Panc1 (cell line): ENCODE data around the gene TNIP1. TPM values are rescaled to one million over a fixed set of nuclear protein-coding genes. Genes with fewer than 3 reads are reported as not detected.

Source experiments
- ATAC-seq: fragments of 200-7000 bp; cut with Tn5 transposase; 2 replicates; pipeline ENCODE4 v1.9.1; 2020; ENCODE audit warnings: mild to moderate bottlenecking, moderate library complexity
- BruUV-seq: library from RNA; stranded (reverse); fragments of 400-500 nt; replicated peaks from 2 replicates; lab custom pipeline; 2021; lab: Mats Ljungman, UMichigan
- CTCF ChIA-PET: fragments of 300-600 bp; sonication (Branson Sonifier 250); formaldehyde crosslinking; loops from one replicate; lab custom pipeline; 2022; ENCODE audit warnings: antibody characterized with exemption; lab: Charles Lee
- POLR2A ChIA-PET: fragments of 300-600 bp; sonication (Branson Sonifier 250); formaldehyde crosslinking; loops from one replicate; lab custom pipeline; 2022; ENCODE audit warnings: antibody characterized with exemption; lab: Charles Lee
- DNase-seq: peaks from one replicate; pipeline ENCODE4 v3.0.0-alpha.2; 2010; ENCODE audit warnings: low read depth, low spot score
- H3K27ac ChIP-seq: 2 replicates; pipeline ENCODE4 v1.5.1; 2011; ENCODE audit warnings: mild to moderate bottlenecking, low read length, inconsistent platforms
- H3K27me3 ChIP-seq: fragments of 200-500 bp; sonication (Bioruptor generic); 2 replicates; pipeline ENCODE4 v1.6.0; 2014; ENCODE audit warnings: low read length, inconsistent platforms; ENCODE audit not compliant: control insufficient read depth, insufficient read depth
- H3K36me3 ChIP-seq: fragments of 200-500 bp; sonication (Bioruptor generic); 2 replicates; pipeline ENCODE4 v1.5.1; 2014; ENCODE audit warnings: inconsistent platforms, mild to moderate bottlenecking, low read length, moderate library complexity; ENCODE audit not compliant: control insufficient read depth, insufficient read depth
- H3K4me1 ChIP-seq: 2 replicates; pipeline ENCODE4 v1.5.1; 2011; ENCODE audit warnings: inconsistent platforms, mild to moderate bottlenecking, low read length, moderate library complexity; ENCODE audit not compliant: control insufficient read depth, insufficient read depth
- H3K4me3 ChIP-seq, 2 experiments: 2 replicates each; pipeline ENCODE4 v1.5.1; 2011 to 2012; ENCODE audit warnings: low read depth in 2 of 2, low read length in 2 of 2, mild to moderate bottlenecking in 2 of 2, inconsistent platforms in 1 of 2, moderate library complexity in 1 of 2
- H3K9me3 ChIP-seq: fragments of 200-500 bp; sonication (Bioruptor generic); 2 replicates; pipeline ENCODE4 v1.5.1; 2014; ENCODE audit warnings: low read depth, mild to moderate bottlenecking, inconsistent platforms, low read length, moderate library complexity; ENCODE audit not compliant: control insufficient read depth, insufficient read depth
- POLR2AphosphoS5 ChIP-seq: IDR thresholded peaks from 2 replicates; pipeline ENCODE4 v1.6.1; 2012; ENCODE audit warnings: mild to moderate bottlenecking, low read depth, low read length, moderate library complexity
- SIN3A ChIP-seq: IDR thresholded peaks from 2 replicates; pipeline ENCODE4 v1.6.1; 2012; ENCODE audit warnings: low read depth, mild to moderate bottlenecking, low read length, moderate library complexity, borderline replicate concordance; ENCODE audit not compliant: insufficient read depth
- in situ Hi-C: cut with HindIII; loops from 2 replicates; pipeline ENCODE4 v1.10.0; 2016; ENCODE audit warnings: low sequenced_read_pairs, low pct_unique_long_range_greater_than_20kb
- intact Hi-C: fragments of 100-400 bp; cut with micrococcal nuclease; formaldehyde crosslinking; loops from one replicate; pipeline ENCODE4 v1.10.0; 2022; ENCODE audit not compliant: unreplicated experiment
- total RNA-seq: library from RNA; stranded (reverse); gene quantifications from one replicate; pipeline ENCODE4 v1.2.1, GENCODE V29; 2021; ENCODE audit not compliant: unreplicated experiment
- TF ChIP-seq, protein P1 (sequence below): fragments of 450-650 bp; IDR thresholded peaks from 2 replicates; pipeline ENCODE4 v1.5.1; 2017; ENCODE audit warnings: mild to moderate bottlenecking
- TF ChIP-seq, protein P2 (sequence below), 2 experiments: IDR thresholded peaks; 2 replicates each; pipeline ENCODE4 v1.6.1; 2011 to 2012; ENCODE audit warnings: low read depth in 2 of 2, control low read depth in 1 of 2, low read length in 1 of 2, mild to moderate bottlenecking in 1 of 2, moderate library complexity in 1 of 2; ENCODE audit not compliant: insufficient read depth in 1 of 2

The TNIP1 gene
- total RNA-seq, 1 experiment from 2014 or later = 81.9 TPM

DNA sequence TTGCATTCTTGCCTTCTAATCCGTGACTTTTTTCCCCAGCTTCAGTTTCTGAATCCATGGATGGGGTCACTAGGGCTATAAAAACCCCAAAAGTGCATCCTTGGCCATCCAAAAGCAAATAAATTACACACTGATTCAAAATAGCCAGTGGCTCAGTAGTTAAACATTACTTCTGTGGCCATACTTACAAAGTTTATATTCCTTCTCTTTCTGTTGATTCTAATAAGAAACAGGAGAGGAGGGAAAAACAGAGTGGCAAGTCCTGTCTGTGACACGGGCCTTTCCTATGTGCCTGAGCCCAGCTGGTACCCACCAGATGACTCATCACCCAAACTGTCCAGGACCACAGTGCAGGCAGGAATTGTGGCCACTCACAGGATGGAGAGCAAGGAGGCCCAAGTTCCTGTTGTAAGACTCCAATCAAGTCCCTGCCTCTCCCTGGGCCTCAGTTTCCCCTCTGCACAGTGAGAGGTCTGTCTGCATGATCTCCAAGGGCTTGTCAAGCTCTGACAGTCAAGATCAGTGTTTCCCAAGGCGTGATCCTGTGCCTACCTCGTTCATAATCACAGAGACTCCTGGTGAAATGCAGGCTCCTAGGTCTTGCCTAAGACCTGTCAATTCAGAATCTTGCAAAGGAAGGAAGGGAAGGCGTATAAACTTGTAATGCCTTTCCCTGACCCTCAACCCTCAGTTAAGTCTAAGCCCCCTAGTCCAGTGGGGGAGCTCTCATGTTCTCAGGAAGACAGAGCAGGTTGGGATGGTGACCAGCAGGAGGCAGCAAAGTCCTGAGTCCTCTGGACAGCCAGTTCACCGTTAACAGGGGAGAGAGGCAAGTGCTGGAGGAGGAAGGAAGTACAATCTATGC is 29.5 kb downstream of the TNIP1 start:
- no peaks in the 10 kb centered on the region for H3K27me3 ChIP-seq
- TF ChIP-seq, protein P1, sequence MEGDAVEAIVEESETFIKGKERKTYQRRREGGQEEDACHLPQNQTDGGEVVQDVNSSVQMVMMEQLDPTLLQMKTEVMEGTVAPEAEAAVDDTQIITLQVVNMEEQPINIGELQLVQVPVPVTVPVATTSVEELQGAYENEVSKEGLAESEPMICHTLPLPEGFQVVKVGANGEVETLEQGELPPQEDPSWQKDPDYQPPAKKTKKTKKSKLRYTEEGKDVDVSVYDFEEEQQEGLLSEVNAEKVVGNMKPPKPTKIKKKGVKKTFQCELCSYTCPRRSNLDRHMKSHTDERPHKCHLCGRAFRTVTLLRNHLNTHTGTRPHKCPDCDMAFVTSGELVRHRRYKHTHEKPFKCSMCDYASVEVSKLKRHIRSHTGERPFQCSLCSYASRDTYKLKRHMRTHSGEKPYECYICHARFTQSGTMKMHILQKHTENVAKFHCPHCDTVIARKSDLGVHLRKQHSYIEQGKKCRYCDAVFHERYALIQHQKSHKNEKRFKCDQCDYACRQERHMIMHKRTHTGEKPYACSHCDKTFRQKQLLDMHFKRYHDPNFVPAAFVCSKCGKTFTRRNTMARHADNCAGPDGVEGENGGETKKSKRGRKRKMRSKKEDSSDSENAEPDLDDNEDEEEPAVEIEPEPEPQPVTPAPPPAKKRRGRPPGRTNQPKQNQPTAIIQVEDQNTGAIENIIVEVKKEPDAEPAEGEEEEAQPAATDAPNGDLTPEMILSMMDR = peak; percentile 89
- no peak for TF ChIP-seq POLR2AphosphoS5
- no peak overlapping the region for H3K27ac ChIP-seq
- in situ Hi-C loops = no loop called here
- ChIA-PET POLR2A (no interaction called here), CTCF (interaction anchor here (0.6 to 2.1 kb wide), 6 partner anchors 9 to 114 kb away, joined by 3 to 56 read pairs (median 4); no protein-coding TSS in a partner anchor)
- peaks cover 2% of the 10 kb centered on the region; the same call in 1 of the 2 replicates for H3K36me3 ChIP-seq
- no peaks in the 10 kb centered on the region for H3K9me3 ChIP-seq
- H3K4me1 ChIP-seq = no peaks in the 10 kb centered on the region
- no peak for DNase-seq
- intact Hi-C loops = loop anchor here (1.0 to 5.0 kb wide), 2 partner anchors 64 to 116 kb away; no protein-coding TSS in a partner anchor
- ATAC-seq = peak; percentile 91
- no peak overlapping the region for H3K4me3 ChIP-seq
- no TSS peak for BruUV-seq

DNA sequence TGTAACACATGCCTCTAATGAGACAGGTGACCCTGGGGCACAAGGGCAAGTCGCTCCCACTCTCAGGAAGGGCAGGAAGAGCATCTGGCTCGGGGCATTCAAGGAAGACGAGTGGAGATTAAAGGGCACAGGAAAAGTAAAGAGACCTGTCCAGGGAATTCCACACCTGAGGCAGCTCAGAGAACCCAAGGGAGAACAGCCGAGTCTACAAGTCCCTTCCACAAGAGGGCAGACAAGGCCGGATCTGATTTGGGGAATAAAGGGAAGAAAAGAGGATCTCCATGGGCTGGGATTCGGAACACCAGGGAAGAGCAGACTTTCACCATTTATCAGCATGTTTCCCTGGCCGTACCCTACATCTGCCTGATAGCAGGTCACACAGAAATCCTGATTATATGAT is 32.3 kb downstream of the TNIP1 start:
- H3K4me3 ChIP-seq = no peak overlapping the region
- no peak overlapping the region for H3K27ac ChIP-seq
- intact Hi-C loops = no loop called here
- DNase-seq (no peak), ATAC-seq (no peak)
- no peaks in the 10 kb centered on the region; the same call in 1 of the 2 replicates for H3K36me3 ChIP-seq
- TF ChIP-seq SIN3A = no peak
- TF ChIP-seq POLR2AphosphoS5 = no peak
- TF ChIP-seq, protein P1 = peak; percentile 6
- no peaks in the 10 kb centered on the region for H3K9me3 ChIP-seq
- H3K4me1 ChIP-seq = no peaks in the 10 kb centered on the region
- no peaks in the 10 kb centered on the region for H3K27me3 ChIP-seq
- BruUV-seq = no TSS peak
- POLR2A ChIA-PET = interaction anchor here (0.6 kb wide), 1 partner anchor 67 kb away, joined by 3 read pairs; no protein-coding TSS in a partner anchor
- in situ Hi-C loops = no loop called here
- CTCF ChIA-PET = interaction anchor here (1.6 to 2.5 kb wide), 2 partner anchors 67 to 69 kb away, joined by 4 to 20 read pairs; no protein-coding TSS in a partner anchor

DNA sequence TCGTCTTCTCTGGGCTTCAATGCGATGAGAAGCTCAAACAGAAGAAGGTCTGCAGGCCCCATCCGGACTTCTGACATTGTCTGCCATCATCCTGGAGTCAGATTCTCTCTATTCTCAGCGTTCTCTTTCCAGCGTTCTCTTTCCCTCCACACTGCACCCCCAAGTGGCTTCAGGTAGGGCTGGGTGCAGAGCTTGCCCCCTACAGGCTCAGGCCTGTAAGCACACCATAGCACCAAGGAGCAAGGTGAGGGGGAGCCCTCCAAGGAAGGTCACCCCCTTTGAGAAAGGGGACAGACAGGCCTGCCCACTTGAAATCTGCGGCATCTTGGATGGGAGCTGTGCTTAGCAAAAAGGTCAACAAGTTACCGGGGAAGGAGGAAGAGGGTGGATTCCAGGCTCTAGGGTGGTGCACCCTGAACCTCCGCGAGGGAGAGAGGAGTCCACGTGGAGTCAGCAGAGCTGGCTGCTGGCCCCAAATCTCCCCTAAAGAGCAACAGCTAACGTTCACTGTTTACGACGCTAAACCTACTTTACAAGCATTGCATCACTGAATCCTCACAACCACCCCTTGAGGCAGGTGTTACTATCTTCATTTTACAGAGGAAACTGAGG is 32.9 kb downstream of the TNIP1 start:
- Histone ChIP-seq H3K4me3 (no peak overlapping the region), H3K9me3 (no peaks in the 10 kb centered on the region), H3K36me3 (no peaks in the 10 kb centered on the region; the same call in 1 of the 2 replicates), H3K27me3 (no peaks in the 10 kb centered on the region), H3K27ac (no peak overlapping the region), H3K4me1 (no peaks in the 10 kb centered on the region)
- no peak for DNase-seq
- no peak for ATAC-seq
- TF ChIP-seq, protein P1 = peak; percentile 83
- TF ChIP-seq, protein P2, sequence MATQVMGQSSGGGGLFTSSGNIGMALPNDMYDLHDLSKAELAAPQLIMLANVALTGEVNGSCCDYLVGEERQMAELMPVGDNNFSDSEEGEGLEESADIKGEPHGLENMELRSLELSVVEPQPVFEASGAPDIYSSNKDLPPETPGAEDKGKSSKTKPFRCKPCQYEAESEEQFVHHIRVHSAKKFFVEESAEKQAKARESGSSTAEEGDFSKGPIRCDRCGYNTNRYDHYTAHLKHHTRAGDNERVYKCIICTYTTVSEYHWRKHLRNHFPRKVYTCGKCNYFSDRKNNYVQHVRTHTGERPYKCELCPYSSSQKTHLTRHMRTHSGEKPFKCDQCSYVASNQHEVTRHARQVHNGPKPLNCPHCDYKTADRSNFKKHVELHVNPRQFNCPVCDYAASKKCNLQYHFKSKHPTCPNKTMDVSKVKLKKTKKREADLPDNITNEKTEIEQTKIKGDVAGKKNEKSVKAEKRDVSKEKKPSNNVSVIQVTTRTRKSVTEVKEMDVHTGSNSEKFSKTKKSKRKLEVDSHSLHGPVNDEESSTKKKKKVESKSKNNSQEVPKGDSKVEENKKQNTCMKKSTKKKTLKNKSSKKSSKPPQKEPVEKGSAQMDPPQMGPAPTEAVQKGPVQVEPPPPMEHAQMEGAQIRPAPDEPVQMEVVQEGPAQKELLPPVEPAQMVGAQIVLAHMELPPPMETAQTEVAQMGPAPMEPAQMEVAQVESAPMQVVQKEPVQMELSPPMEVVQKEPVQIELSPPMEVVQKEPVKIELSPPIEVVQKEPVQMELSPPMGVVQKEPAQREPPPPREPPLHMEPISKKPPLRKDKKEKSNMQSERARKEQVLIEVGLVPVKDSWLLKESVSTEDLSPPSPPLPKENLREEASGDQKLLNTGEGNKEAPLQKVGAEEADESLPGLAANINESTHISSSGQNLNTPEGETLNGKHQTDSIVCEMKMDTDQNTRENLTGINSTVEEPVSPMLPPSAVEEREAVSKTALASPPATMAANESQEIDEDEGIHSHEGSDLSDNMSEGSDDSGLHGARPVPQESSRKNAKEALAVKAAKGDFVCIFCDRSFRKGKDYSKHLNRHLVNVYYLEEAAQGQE (IDR thresholded peaks at IDR 0.05; ENCODE audit: insufficient read depth in 1 of 2, low read depth in 2 of 2, low read length in 1 of 2) = no peak
- TF ChIP-seq SIN3A = no peak
- no peak for TF ChIP-seq POLR2AphosphoS5
- intact Hi-C loops = no loop called here
- no TSS peak for BruUV-seq
- ChIA-PET CTCF (interaction anchor here (2.5 kb wide), 1 partner anchor 67 kb away, joined by 20 read pairs; no protein-coding TSS in a partner anchor), POLR2A (no interaction called here)
- in situ Hi-C loops = no loop called here
